SK-N-SH (cell line): ENCODE results near the gene PGF. TPM values are rescaled to one million over a fixed set of nuclear protein-coding genes. Genes with fewer than 3 reads are reported as not detected.

Experiments used
- CTCF ChIA-PET: fragments of 300-600, 350-600 bp; formaldehyde crosslinking; extraction: SDS; loops from one replicate; lab custom pipeline; 2021; lab: Yijun Ruan, JAX
- POLR2A ChIA-PET: fragments of 350-600 bp; sonication (Branson Sonifier 250); formaldehyde crosslinking; extraction: SDS; loops from one replicate; lab custom pipeline; 2020; ENCODE audit warnings: antibody characterized with exemption, inconsistent platforms; lab: Yijun Ruan, JAX
- DNase-seq: peaks from one replicate; pipeline ENCODE4 v3.0.0; 2012
- H2AFZ ChIP-seq: fragments of 200-600 bp; sonication (generic); 2 replicates; pipeline ENCODE4 v1.8.1; 2016; ENCODE audit warnings: antibody characterized with exemption, mild to moderate bottlenecking, low read depth
- H3F3A ChIP-seq: fragments of 200-600 bp; sonication (generic); replicated peaks from 2 replicates; pipeline ENCODE3; 2016; ENCODE audit warnings: antibody characterized with exemption, mild to moderate bottlenecking; ENCODE audit not compliant: insufficient read depth
- H3K27ac ChIP-seq, 2 experiments: fragments of 200-500 bp in 1 of 2; fragments of 200-600 bp in 1 of 2; sonication (Bioruptor generic) in 1 of 2; sonication (generic), shearing (Covaris generic) in 1 of 2; 2 replicates each; pipeline versions ENCODE4 v1.5.1 to v1.6.1; 2014 to 2016; ENCODE audit warnings: low read depth in 2 of 2, inconsistent platforms in 1 of 2, low read length in 1 of 2, mild to moderate bottlenecking in 1 of 2, mixed read lengths in 1 of 2
- H3K27me3 ChIP-seq: fragments of 200-600 bp; sonication (generic), shearing (Covaris generic); 2 replicates; pipeline ENCODE4 v1.6.1; 2016; ENCODE audit warnings: mixed run types; ENCODE audit not compliant: insufficient read depth
- H3K36me3 ChIP-seq, 2 experiments: fragments of 200-500 bp in 1 of 2; fragments of 200-600 bp in 1 of 2; sonication (Bioruptor generic) in 1 of 2; sonication (generic) in 1 of 2; replicated peaks in 1 of 2; 2 replicates each; pipeline versions ENCODE3 to v1.5.1; 2014 to 2016; ENCODE audit warnings: low read length in 1 of 2, mild to moderate bottlenecking in 1 of 2; ENCODE audit not compliant: insufficient read depth in 2 of 2, control insufficient read depth in 1 of 2
- H3K4me1 ChIP-seq, 2 experiments: fragments of 200-500 bp in 1 of 2; fragments of 200-600 bp in 1 of 2; sonication (Bioruptor generic) in 1 of 2; sonication (generic), shearing (Covaris generic) in 1 of 2; 2 replicates each; pipeline versions ENCODE4 v1.5.1 to v1.6.1; 2014 to 2016; ENCODE audit warnings: low read depth in 1 of 2, low read length in 1 of 2, mixed run types in 1 of 2; ENCODE audit not compliant: insufficient read depth in 2 of 2, control insufficient read depth in 1 of 2
- H3K4me2 ChIP-seq: fragments of 200-600 bp; sonication (generic), shearing (Covaris generic); 2 replicates; pipeline ENCODE4 v1.6.1; 2017; ENCODE audit warnings: mixed run types
- H3K4me3 ChIP-seq, 2 experiments: fragments of 200-500 bp in 1 of 2; fragments of 200-600 bp in 1 of 2; sonication (Bioruptor generic) in 1 of 2; sonication (generic), shearing (Covaris generic) in 1 of 2; 2 replicates each; pipeline versions ENCODE4 v1.5.1 to v1.8.1; 2014 to 2016; ENCODE audit warnings: low read depth in 2 of 2, inconsistent platforms in 1 of 2, low read length in 1 of 2, mild to moderate bottlenecking in 1 of 2, mixed read lengths in 1 of 2, moderate library complexity in 1 of 2
- H3K79me2 ChIP-seq: fragments of 200-600 bp; sonication (generic); 2 replicates; pipeline ENCODE4 v1.8.1; 2017; ENCODE audit warnings: mild to moderate bottlenecking; ENCODE audit not compliant: insufficient read depth
- H3K9ac ChIP-seq: fragments of 200-600 bp; sonication (generic); 2 replicates; pipeline ENCODE4 v1.6.1; 2017; ENCODE audit warnings: mixed run types
- H3K9me2 ChIP-seq: fragments of 200-600 bp; sonication (generic); 2 replicates; pipeline ENCODE4 v1.6.1; 2017; ENCODE audit warnings: mixed run types
- H3K9me3 ChIP-seq: fragments of 200-600 bp; sonication (generic); 2 replicates; pipeline ENCODE4 v1.6.1; 2017; ENCODE audit warnings: mixed run types, mild to moderate bottlenecking, moderate library complexity
- H4K20me1 ChIP-seq: fragments of 200-600 bp; sonication (generic); 2 replicates; pipeline ENCODE4 v1.6.1; 2017; ENCODE audit warnings: mild to moderate bottlenecking, mixed run types; ENCODE audit not compliant: insufficient read depth
- CTCF ChIP-seq: fragments of 200-600 bp; sonication (generic); IDR thresholded peaks from 2 replicates; pipeline ENCODE4 v1.6.1; 2017; ENCODE audit warnings: antibody characterized with exemption, mild to moderate bottlenecking, moderate library complexity
- EZH2phosphoT487 ChIP-seq: fragments of 200-600 bp; sonication (generic); IDR thresholded peaks from 2 replicates; pipeline ENCODE4 v1.6.1; 2017; ENCODE audit warnings: low read depth, mixed run types, mild to moderate bottlenecking, antibody characterized with exemption, moderate library complexity, borderline replicate concordance
- FOSL2 ChIP-seq: IDR thresholded peaks from 2 replicates; pipeline ENCODE4 v1.4.0; 2012; ENCODE audit warnings: low read depth, mild to moderate bottlenecking, moderate library complexity, borderline replicate concordance
- FOXM1 ChIP-seq: IDR thresholded peaks from 2 replicates; pipeline ENCODE4 v1.4.0; 2012; ENCODE audit warnings: low read depth, mild to moderate bottlenecking
- JUND ChIP-seq: IDR thresholded peaks from 2 replicates; pipeline ENCODE4 v1.4.0; 2012
- MXI1 ChIP-seq: IDR thresholded peaks from 2 replicates; pipeline ENCODE4 v1.6.1; 2012; ENCODE audit warnings: mild to moderate bottlenecking, low read depth, low read length, improper control_type of control experiment
- RAD21 ChIP-seq: IDR thresholded peaks from 2 replicates; pipeline ENCODE4 v1.6.1; 2012; ENCODE audit warnings: mild to moderate bottlenecking, low read length
- ZBTB33 ChIP-seq: IDR thresholded peaks from 2 replicates; pipeline ENCODE4 v1.4.0; 2012; ENCODE audit warnings: low read depth, borderline replicate concordance
- WGBS: methylation state at CpG from one replicate; pipeline ENCODE4 v1.1.6; 2017; ENCODE audit warnings: low lambda C conversion rate; 5-methylcytosine and 5-hydroxymethylcytosine counted together
- polyA plus RNA-seq, 3 experiments: library from polyadenylated mRNA; depleted of rRNA; stranded (reverse); fragments of >200 nt; gene quantifications; 2 replicates each; pipeline ENCODE4 v1.2.3, GENCODE V29; 2012

PGF gene
- polyA plus RNA-seq, 1 of the 3 experiments (the other 2 are of a cell fraction) = 4.4 TPM

GRCh38 chr14:74974364-74975058 lies 19.1 kb upstream of the PGF start:
- Histone ChIP-seq H3K9me3 (no peaks in the 10 kb centered on the region), H3K4me3 (no peak overlapping the region), H3K4me2 (no peak overlapping the region), H4K20me1 (no peaks in the 10 kb centered on the region), H3K4me1 (peaks cover 10 to 66% of the 10 kb centered on the region in 2 experiments; a peak in 2 of 4 replicates), H3K27ac (peak overlapping the region in 1 of 2 experiments; percentile 43; a peak in 1 of 4 replicates), H3K27me3 (no peaks in the 10 kb centered on the region), H3K9ac (no peak overlapping the region), H3F3A (no peaks in the 10 kb centered on the region), H2AFZ (no peak overlapping the region), H3K79me2 (no peaks in the 10 kb centered on the region), H3K9me2 (no peaks in the 10 kb centered on the region), H3K36me3 (no peaks in the 10 kb centered on the region)
- TF ChIP-seq JUND (no peak), FOXM1 (no peak), MXI1 (no peak), FOSL2 (no peak), CTCF (no peak), EZH2phosphoT487 (no peak), RAD21 (no peak), ZBTB33 (no peak)
- ChIA-PET POLR2A (interaction anchor here (0.9 to 1.2 kb wide), 4 partner anchors 10 to 35 kb away, joined by 3 read pairs; no protein-coding TSS in a partner anchor), CTCF (interaction anchor here (0.8 to 1.7 kb wide), 6 partner anchors 10 to 51 kb away, joined by 3 to 4 read pairs (median 3); partner anchors contain the start of gene RPS6KL1)
- DNase-seq = no peak
- WGBS = 88% methylated on average over 11 of the region's 15 CpGs

- H3K4me3 ChIP-seq = no peak overlapping the region
- no peaks in the 10 kb centered on the region for H3K79me2 ChIP-seq
- TF ChIP-seq RAD21 = no peak
- no peaks in the 10 kb centered on the region for H3K27me3 ChIP-seq
- peaks cover 4 to 60% of the 10 kb centered on the region in 2 experiments; a peak in 2 of 4 replicates for H3K4me1 ChIP-seq
- H3K9ac ChIP-seq = no peak overlapping the region
- no peaks in the 10 kb centered on the region for H3K9me3 ChIP-seq
- no peaks in the 10 kb centered on the region for H3K9me2 ChIP-seq
- no peaks in the 10 kb centered on the region for H4K20me1 ChIP-seq
- CTCF ChIA-PET = interaction anchor here (0.8 to 1.5 kb wide), 5 partner anchors 9 to 51 kb away, joined by 3 to 4 read pairs (median 3); partner anchors contain the start of gene RPS6KL1
- no peak overlapping the region for H3K4me2 ChIP-seq
- WGBS = 83% methylated on average over 1 of the region's 5 CpGs
- POLR2A ChIA-PET = no interaction called here
- H3K36me3 ChIP-seq = no peaks in the 10 kb centered on the region
- H3F3A ChIP-seq = no peaks in the 10 kb centered on the region
- DNase-seq = no peak
- no peak overlapping the region; a peak in 1 of 4 replicates for H3K27ac ChIP-seq
- no peak overlapping the region for H2AFZ ChIP-seq
These were observed 18.5 kb upstream of the PGF start for GRCh38 chr14:74973905-74974363.
